Heart left ventricle (tissue), 13 donors: ENCODE results near the gene SGSM1.

Source experiments
- POLR2A ChIP-seq, 2 donors: fragments of 450-650 bp; IDR thresholded peaks; one replicate each; pipeline ENCODE4 v1.6.1; 2017; ENCODE audit warnings: antibody characterized with exemption in 2 of 2, mild to moderate bottlenecking in 2 of 2, moderate library complexity in 2 of 2
- TF ChIP-seq, protein P1 (sequence below), 12 donors: fragments of 200-600 bp; sonication (generic) in 4 of 12; IDR thresholded peaks; one replicate each; pipeline versions ENCODE4 v1.5.0 to v1.8.0; 2018 to 2022; ENCODE audit warnings: antibody characterized with exemption in 12 of 12, mild to moderate bottlenecking in 5 of 12
- donor health status: ischemic (EF 13 %, LVEDD 7.1; RV severe dilation, severe dysfunction).
- donor health status: DM: no; HTN: yes; CAD: no.
- donor health status: DM: no; HTN: no; CAD: no.
- donor health status: ischemic (EF 25% LVEDD 6.9; RV normal size, moderate dysfunction).
- donor health status: ischemic (EF 25% LVEDD 5.7; RV mildly dilated, moderate dysfunction).
- donor health status: ischemic (EF 35%, LVEDD 5.7; RV mildly dilated, moderate dysfunction).
- donor health status: nonischemic (EF 11% LVEDD 7.7; RV severe dilation, severe dysfunction).
- donor health status: DM: yes; HTN: yes; CAD: no.
- donor health status: PGD.
- donor health status: ischemic (EF 29% LVEDD 5.4; RV normal size, mild dysfunction).
- donor health status: nonischemic (EF 23%, LVEDD 6.1; RV moderate dilation, normal function).

DNA sequence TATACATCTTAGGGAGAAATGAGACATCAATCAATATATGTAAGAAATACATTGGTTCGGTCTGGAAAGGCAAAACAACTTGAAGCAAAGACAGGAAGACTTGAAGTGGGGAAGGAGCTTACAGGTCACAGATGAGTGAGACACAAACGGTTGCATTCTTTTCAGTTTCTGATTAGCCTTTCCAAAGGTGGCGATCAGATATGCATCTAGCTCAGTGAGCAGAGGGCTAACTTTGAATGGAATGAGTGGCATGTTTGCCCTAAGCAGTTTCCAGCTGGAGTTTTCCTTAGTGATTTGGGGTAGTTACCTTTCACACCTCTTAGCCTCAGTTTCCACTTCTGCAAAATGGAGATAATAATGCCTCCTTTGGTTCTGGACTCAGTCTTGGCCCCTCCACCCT is 124.7 kb downstream of the SGSM1 start:
- TF ChIP-seq, protein P1, sequence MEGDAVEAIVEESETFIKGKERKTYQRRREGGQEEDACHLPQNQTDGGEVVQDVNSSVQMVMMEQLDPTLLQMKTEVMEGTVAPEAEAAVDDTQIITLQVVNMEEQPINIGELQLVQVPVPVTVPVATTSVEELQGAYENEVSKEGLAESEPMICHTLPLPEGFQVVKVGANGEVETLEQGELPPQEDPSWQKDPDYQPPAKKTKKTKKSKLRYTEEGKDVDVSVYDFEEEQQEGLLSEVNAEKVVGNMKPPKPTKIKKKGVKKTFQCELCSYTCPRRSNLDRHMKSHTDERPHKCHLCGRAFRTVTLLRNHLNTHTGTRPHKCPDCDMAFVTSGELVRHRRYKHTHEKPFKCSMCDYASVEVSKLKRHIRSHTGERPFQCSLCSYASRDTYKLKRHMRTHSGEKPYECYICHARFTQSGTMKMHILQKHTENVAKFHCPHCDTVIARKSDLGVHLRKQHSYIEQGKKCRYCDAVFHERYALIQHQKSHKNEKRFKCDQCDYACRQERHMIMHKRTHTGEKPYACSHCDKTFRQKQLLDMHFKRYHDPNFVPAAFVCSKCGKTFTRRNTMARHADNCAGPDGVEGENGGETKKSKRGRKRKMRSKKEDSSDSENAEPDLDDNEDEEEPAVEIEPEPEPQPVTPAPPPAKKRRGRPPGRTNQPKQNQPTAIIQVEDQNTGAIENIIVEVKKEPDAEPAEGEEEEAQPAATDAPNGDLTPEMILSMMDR (IDR thresholded peaks at IDR 0.05): no peak
- TF ChIP-seq POLR2A (IDR thresholded peaks at IDR 0.05): no peak
